ENCODE results near the gene GIT2. TPM values are rescaled to one million over a fixed set of nuclear protein-coding genes. Genes with fewer than 3 reads are reported as not detected.

GIT2 gene
- total RNA-seq, 1 experiment from 2014 or later: 21.7 TPM

DNA sequence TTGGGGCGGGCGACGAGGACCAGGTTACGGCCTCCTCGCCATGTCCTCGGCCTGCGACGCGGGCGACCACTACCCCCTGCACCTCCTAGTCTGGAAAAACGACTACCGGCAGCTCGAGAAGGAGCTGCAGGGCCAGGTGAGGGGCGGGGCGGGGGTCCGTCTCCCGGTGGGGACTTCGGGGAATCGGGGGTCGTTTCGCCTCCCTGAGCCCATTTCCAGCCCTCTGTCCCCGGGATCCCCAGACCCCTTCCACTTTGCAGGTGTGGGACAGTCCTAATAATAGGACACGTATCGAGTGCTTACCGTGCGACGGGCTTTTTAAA, 3.4 kb upstream of the GIT2 start:
- peak overlapping the region; percentile 98 for H3K4me3 Mint-ChIP-seq
- H3K4me1 Mint-ChIP-seq: peaks cover 28% of the 10 kb centered on the region
- POLR2A ChIA-PET: no interaction called here
- ATAC-seq (no peak), DNase-seq (ENCODE audit: low spot score) (no peak)
- H3K9me3 Mint-ChIP-seq: no peaks in the 10 kb centered on the region
- no peak overlapping the region for H3K27ac Mint-ChIP-seq
- no peaks in the 10 kb centered on the region for H3K36me3 Mint-ChIP-seq
- H3K27me3 Mint-ChIP-seq (ENCODE audit: low read depth): peaks cover 13% of the 10 kb centered on the region
- CTCF ChIA-PET: interaction anchor here (0.6 to 1.0 kb wide), 3 partner anchors 11 to 154 kb away, joined by 3 to 4 read pairs (median 3); no protein-coding TSS in a partner anchor
- TF ChIP-seq, protein P1, sequence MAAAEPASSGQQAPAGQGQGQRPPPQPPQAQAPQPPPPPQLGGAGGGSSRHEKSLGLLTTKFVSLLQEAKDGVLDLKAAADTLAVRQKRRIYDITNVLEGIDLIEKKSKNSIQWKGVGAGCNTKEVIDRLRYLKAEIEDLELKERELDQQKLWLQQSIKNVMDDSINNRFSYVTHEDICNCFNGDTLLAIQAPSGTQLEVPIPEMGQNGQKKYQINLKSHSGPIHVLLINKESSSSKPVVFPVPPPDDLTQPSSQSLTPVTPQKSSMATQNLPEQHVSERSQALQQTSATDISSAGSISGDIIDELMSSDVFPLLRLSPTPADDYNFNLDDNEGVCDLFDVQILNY (CRISPR knock-in tag; IDR thresholded peaks at IDR 0.05): 0 out of 2 replicates have a peak, but pooled peaks have one; percentile 4
- no peak for TF ChIP-seq MYBL2 (CRISPR knock-in tag; IDR thresholded peaks at IDR 0.05)

GRCh38 chr12:109998904-109999648, 2.9 kb upstream of the GIT2 start, which contains the start of gene ANKRD13A:
Gene ANKRD13A, plus strand, starts transcription at chr12:109999430. Its CDS starts 259 bp downstream, at chr12:109999689.
- ChIA-PET POLR2A (no interaction called here), CTCF (interaction anchor here (0.6 to 1.1 kb wide), 5 partner anchors 11 to 451 kb away, joined by 3 to 6 read pairs (median 3); partner anchors contain the start of gene ARPC3)
- DNase-seq (ENCODE audit: low spot score) (peak; percentile 85), ATAC-seq (peak; percentile 75)
- Mint-ChIP-seq H3K4me1 (peaks cover 33% of the 10 kb centered on the region), H3K4me3 (peak within 1 kb of the TSS; percentile 98), H3K9me3 (no peaks in the 10 kb centered on the region), H3K36me3 (no peaks in the 10 kb centered on the region), H3K27ac (peak within 1 kb of the TSS; percentile 93), H3K27me3 (ENCODE audit: low read depth) (peaks cover 13% of the 10 kb centered on the region)
- peak; percentile 47; the same call in 1 of the 2 replicates for TF ChIP-seq KAT7 (CRISPR knock-in tag; IDR thresholded peaks at IDR 0.05; ENCODE audit: borderline replicate concordance)
- TF ChIP-seq, protein P2, sequence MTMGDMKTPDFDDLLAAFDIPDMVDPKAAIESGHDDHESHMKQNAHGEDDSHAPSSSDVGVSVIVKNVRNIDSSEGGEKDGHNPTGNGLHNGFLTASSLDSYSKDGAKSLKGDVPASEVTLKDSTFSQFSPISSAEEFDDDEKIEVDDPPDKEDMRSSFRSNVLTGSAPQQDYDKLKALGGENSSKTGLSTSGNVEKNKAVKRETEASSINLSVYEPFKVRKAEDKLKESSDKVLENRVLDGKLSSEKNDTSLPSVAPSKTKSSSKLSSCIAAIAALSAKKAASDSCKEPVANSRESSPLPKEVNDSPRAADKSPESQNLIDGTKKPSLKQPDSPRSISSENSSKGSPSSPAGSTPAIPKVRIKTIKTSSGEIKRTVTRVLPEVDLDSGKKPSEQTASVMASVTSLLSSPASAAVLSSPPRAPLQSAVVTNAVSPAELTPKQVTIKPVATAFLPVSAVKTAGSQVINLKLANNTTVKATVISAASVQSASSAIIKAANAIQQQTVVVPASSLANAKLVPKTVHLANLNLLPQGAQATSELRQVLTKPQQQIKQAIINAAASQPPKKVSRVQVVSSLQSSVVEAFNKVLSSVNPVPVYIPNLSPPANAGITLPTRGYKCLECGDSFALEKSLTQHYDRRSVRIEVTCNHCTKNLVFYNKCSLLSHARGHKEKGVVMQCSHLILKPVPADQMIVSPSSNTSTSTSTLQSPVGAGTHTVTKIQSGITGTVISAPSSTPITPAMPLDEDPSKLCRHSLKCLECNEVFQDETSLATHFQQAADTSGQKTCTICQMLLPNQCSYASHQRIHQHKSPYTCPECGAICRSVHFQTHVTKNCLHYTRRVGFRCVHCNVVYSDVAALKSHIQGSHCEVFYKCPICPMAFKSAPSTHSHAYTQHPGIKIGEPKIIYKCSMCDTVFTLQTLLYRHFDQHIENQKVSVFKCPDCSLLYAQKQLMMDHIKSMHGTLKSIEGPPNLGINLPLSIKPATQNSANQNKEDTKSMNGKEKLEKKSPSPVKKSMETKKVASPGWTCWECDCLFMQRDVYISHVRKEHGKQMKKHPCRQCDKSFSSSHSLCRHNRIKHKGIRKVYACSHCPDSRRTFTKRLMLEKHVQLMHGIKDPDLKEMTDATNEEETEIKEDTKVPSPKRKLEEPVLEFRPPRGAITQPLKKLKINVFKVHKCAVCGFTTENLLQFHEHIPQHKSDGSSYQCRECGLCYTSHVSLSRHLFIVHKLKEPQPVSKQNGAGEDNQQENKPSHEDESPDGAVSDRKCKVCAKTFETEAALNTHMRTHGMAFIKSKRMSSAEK (CRISPR knock-in tag; IDR thresholded peaks at IDR 0.05; ENCODE audit: borderline replicate concordance): no peak
- 0 out of 2 replicates have a peak, but pooled peaks have one; percentile 41 for TF ChIP-seq SP1 (CRISPR knock-in tag; conservative IDR thresholded peaks at IDR 0.05)
- TF ChIP-seq, protein P3, sequence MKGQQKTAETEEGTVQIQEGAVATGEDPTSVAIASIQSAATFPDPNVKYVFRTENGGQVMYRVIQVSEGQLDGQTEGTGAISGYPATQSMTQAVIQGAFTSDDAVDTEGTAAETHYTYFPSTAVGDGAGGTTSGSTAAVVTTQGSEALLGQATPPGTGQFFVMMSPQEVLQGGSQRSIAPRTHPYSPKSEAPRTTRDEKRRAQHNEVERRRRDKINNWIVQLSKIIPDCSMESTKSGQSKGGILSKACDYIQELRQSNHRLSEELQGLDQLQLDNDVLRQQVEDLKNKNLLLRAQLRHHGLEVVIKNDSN (CRISPR knock-in tag; IDR thresholded peaks at IDR 0.05): peak; percentile 69; the same call in 1 of the 2 replicates
- TF ChIP-seq, protein P4, sequence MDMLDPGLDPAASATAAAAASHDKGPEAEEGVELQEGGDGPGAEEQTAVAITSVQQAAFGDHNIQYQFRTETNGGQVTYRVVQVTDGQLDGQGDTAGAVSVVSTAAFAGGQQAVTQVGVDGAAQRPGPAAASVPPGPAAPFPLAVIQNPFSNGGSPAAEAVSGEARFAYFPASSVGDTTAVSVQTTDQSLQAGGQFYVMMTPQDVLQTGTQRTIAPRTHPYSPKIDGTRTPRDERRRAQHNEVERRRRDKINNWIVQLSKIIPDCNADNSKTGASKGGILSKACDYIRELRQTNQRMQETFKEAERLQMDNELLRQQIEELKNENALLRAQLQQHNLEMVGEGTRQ (CRISPR knock-in tag; IDR thresholded peaks at IDR 0.05): peak; percentile 89
- no peak for TF ChIP-seq CREB1 (CRISPR knock-in tag; IDR thresholded peaks at IDR 0.05)
- TF ChIP-seq GABPB1 (CRISPR knock-in tag; IDR thresholded peaks at IDR 0.05): peak; percentile 43; the same call in 1 of the 2 replicates
- no peak for TF ChIP-seq ZNF263 (CRISPR knock-in tag; IDR thresholded peaks at IDR 0.05; ENCODE audit: low read depth)
- TF ChIP-seq, protein P1 (CRISPR knock-in tag; IDR thresholded peaks at IDR 0.05): 0 out of 2 replicates have a peak, but pooled peaks have one; percentile 31
- TF ChIP-seq STAT6 (CRISPR knock-in tag; conservative IDR thresholded peaks at IDR 0.05; ENCODE audit: low read depth): no peak
- TF ChIP-seq TEAD1 (CRISPR knock-in tag; IDR thresholded peaks at IDR 0.05): 0 out of 2 replicates have a peak, but pooled peaks have one; percentile 22
- TF ChIP-seq NFE2L1 (CRISPR knock-in tag; IDR thresholded peaks at IDR 0.05): 0 out of 2 replicates have a peak, but pooled peaks have one; percentile 14
- TF ChIP-seq ATF1 (CRISPR knock-in tag; IDR thresholded peaks at IDR 0.05): 0 out of 2 replicates have a peak, but pooled peaks have one; percentile 14
- TF ChIP-seq FOXP4 (CRISPR knock-in tag; IDR thresholded peaks at IDR 0.05): no peak
- 0 out of 2 replicates have a peak, but pooled peaks have one; percentile 30 for TF ChIP-seq CREM (CRISPR knock-in tag; IDR thresholded peaks at IDR 0.05)
- TF ChIP-seq NR2C2 (CRISPR knock-in tag; IDR thresholded peaks at IDR 0.05): no peak

All from WTC11 (cell line).